H1 (cell line): ENCODE data around the gene AGRP. TPM values are rescaled to one million over a fixed set of nuclear protein-coding genes. Genes with fewer than 3 reads are reported as not detected.
A peak's percentile ranks its signal among the peaks of the same experiment; 100 is the strongest.

Source experiments
- CTCF ChIA-PET: fragments of 300-600 bp; sonication (Branson Sonifier 250); formaldehyde crosslinking; loops from one replicate; lab custom pipeline; 2021; ENCODE audit not compliant: partially characterized antibody; lab: Charles Lee
- POLR2A ChIA-PET: fragments of 300-600 bp; sonication (Branson Sonifier 250); formaldehyde crosslinking; loops from one replicate; lab custom pipeline; 2021; ENCODE audit warnings: inconsistent platforms; ENCODE audit not compliant: partially characterized antibody; lab: Charles Lee
- DNase-seq, 2 experiments: peaks; one replicate each; pipeline versions ENCODE4 v3.0.0 to v3.0.0-alpha.2; 2010 to 2022; ENCODE audit warnings: low spot score in 2 of 2, low read depth in 1 of 2, mixed read lengths in 1 of 2
- FAIRE-seq: peaks from 2 replicates; lab custom pipeline; 2011; peaks lifted over from hg19 to GRCh38; lab: Jason Lieb, UNC
- H2AFZ ChIP-seq: 2 replicates; pipeline ENCODE4 v1.8.1; 2012; ENCODE audit warnings: low read length, inconsistent platforms
- H2AK5ac ChIP-seq: 2 replicates; pipeline ENCODE4 v1.6.1; 2013; ENCODE audit warnings: low read depth, low read length
- H2BK120ac ChIP-seq: replicated peaks from 2 replicates; pipeline ENCODE3; 2013; ENCODE audit warnings: low read depth, low read length, inconsistent platforms
- H2BK12ac ChIP-seq: 2 replicates; pipeline ENCODE4 v1.6.1; 2013; ENCODE audit warnings: low read depth, low read length
- H2BK15ac ChIP-seq: 2 replicates; pipeline ENCODE4 v1.6.1; 2013; ENCODE audit warnings: low read length
- H2BK20ac ChIP-seq: 2 replicates; pipeline ENCODE4 v1.6.1; 2013; ENCODE audit warnings: low read length
- H2BK5ac ChIP-seq: 2 replicates; pipeline ENCODE4 v1.6.1; 2013; ENCODE audit warnings: low read depth, low read length
- H3K14ac ChIP-seq: 2 replicates; pipeline ENCODE4 v1.6.1; 2013; ENCODE audit warnings: inconsistent platforms; ENCODE audit not compliant: insufficient read length
- H3K18ac ChIP-seq: 2 replicates; pipeline ENCODE4 v1.6.1; 2013; ENCODE audit warnings: low read length; ENCODE audit errors: extremely low read depth
- H3K23ac ChIP-seq: 2 replicates; pipeline ENCODE4 v1.6.1; 2013; ENCODE audit warnings: inconsistent platforms; ENCODE audit not compliant: insufficient read length
- H3K23me2 ChIP-seq: 2 replicates; pipeline ENCODE4 v1.6.1; 2013; ENCODE audit warnings: low read depth, low read length
- H3K27ac ChIP-seq: 2 replicates; pipeline ENCODE4 v1.6.1; 2011; ENCODE audit warnings: low read depth, low read length, inconsistent platforms
- H3K27me3 ChIP-seq, 4 experiments: replicated peaks in 1 of 4; 1 replicate in 1 of 4; 2 replicates in 3 of 4; pipeline versions ENCODE4 v1.6.1 to v1.8.1; 2011 to 2013; ENCODE audit warnings: low read length in 3 of 4, mild to moderate bottlenecking in 3 of 4, inconsistent platforms in 2 of 4, mixed read lengths in 2 of 4, moderate library complexity in 1 of 4; ENCODE audit not compliant: control insufficient read depth in 3 of 4, insufficient read depth in 3 of 4; ENCODE audit errors: extremely low read depth in 1 of 4
- H3K36me3 ChIP-seq, 4 experiments: 2 replicates each; pipeline versions ENCODE4 v1.6.1 to v1.8.1; 2011 to 2013; ENCODE audit warnings: mild to moderate bottlenecking in 4 of 4, low read length in 3 of 4, moderate library complexity in 2 of 4, control low read depth in 1 of 4, inconsistent platforms in 1 of 4; ENCODE audit not compliant: insufficient read depth in 4 of 4, control insufficient read depth in 2 of 4
- H3K4ac ChIP-seq: replicated peaks from 2 replicates; pipeline ENCODE3; 2013; ENCODE audit warnings: low read length, low read depth, mixed read lengths, inconsistent platforms; ENCODE audit not compliant: insufficient read length
- H3K4me1 ChIP-seq, 4 experiments: replicated peaks in 1 of 4; 1 replicate in 1 of 4; 2 replicates in 3 of 4; pipeline versions ENCODE4 v1.6.1 to v1.8.1; 2011 to 2013; ENCODE audit warnings: low read length in 3 of 4, inconsistent platforms in 2 of 4, mixed read lengths in 1 of 4; ENCODE audit not compliant: insufficient read depth in 4 of 4, control insufficient read depth in 3 of 4
- H3K4me2 ChIP-seq, 2 experiments: 2 replicates each; pipeline versions ENCODE4 v1.6.1 to v1.8.1; 2011 to 2013; ENCODE audit warnings: low read depth in 2 of 2, low read length in 2 of 2, control low read depth in 1 of 2, inconsistent platforms in 1 of 2, mild to moderate bottlenecking in 1 of 2; ENCODE audit not compliant: insufficient read depth in 1 of 2
- H3K4me3 ChIP-seq, 4 experiments: fragments of 200-600, 300-600 bp in 1 of 4; sonication (generic), shearing (Covaris generic), sonication (Bioruptor Twin) in 1 of 4; 2 replicates each; pipeline versions ENCODE4 v1.5.1 to v1.8.1; 2011 to 2016; ENCODE audit warnings: low read length in 4 of 4, low read depth in 3 of 4, control low read depth in 2 of 4, inconsistent platforms in 2 of 4, mild to moderate bottlenecking in 2 of 4, mixed read lengths in 1 of 4, moderate library complexity in 1 of 4; ENCODE audit not compliant: insufficient read depth in 2 of 4; ENCODE audit errors: extremely low read depth in 1 of 4
- H3K56ac ChIP-seq: replicated peaks from 2 replicates; pipeline ENCODE3; 2013; ENCODE audit warnings: low read depth, mild to moderate bottlenecking, mixed read lengths, low read length, inconsistent platforms; ENCODE audit not compliant: insufficient read length
- H3K79me1 ChIP-seq: 2 replicates; pipeline ENCODE4 v1.6.1; 2013; ENCODE audit warnings: low read depth, low read length, control low read depth
- H3K79me2 ChIP-seq, 2 experiments: 2 replicates each; pipeline versions ENCODE4 v1.6.1 to v1.8.1; 2012 to 2013; ENCODE audit warnings: low read length in 2 of 2, mild to moderate bottlenecking in 2 of 2, inconsistent platforms in 1 of 2; ENCODE audit not compliant: insufficient read depth in 2 of 2, control insufficient read depth in 1 of 2
- H3K9ac ChIP-seq, 4 experiments: replicated peaks in 1 of 4; 1 replicate in 1 of 4; 2 replicates in 3 of 4; pipeline versions ENCODE4 v1.6.1 to v1.8.1; 2011 to 2013; ENCODE audit warnings: low read depth in 3 of 4, low read length in 3 of 4, control low read depth in 2 of 4, mild to moderate bottlenecking in 2 of 4, moderate library complexity in 2 of 4, inconsistent platforms in 1 of 4; ENCODE audit errors: extremely low read depth in 1 of 4
- H3K9me3 ChIP-seq, 2 experiments: 2 replicates each; pipeline versions ENCODE4 v1.6.1 to v1.8.1; 2012 to 2013; ENCODE audit warnings: mild to moderate bottlenecking in 2 of 2, moderate library complexity in 2 of 2, control low read depth in 1 of 2, inconsistent platforms in 1 of 2, low read depth in 1 of 2, low read length in 1 of 2, mixed read lengths in 1 of 2; ENCODE audit not compliant: insufficient read depth in 2 of 2
- H4K20me1 ChIP-seq, 2 experiments: replicated peaks in 1 of 2; 2 replicates each; pipeline versions ENCODE3 to v1.8.1; 2011 to 2013; ENCODE audit warnings: inconsistent platforms in 2 of 2, low read length in 2 of 2, mild to moderate bottlenecking in 1 of 2; ENCODE audit not compliant: insufficient read depth in 2 of 2, control insufficient read depth in 1 of 2
- H4K5ac ChIP-seq: 2 replicates; pipeline ENCODE4 v1.6.1; 2013; ENCODE audit warnings: low read length, low read depth, mixed read lengths, inconsistent platforms; ENCODE audit not compliant: insufficient read length
- H4K8ac ChIP-seq: 2 replicates; pipeline ENCODE4 v1.8.0; 2013; ENCODE audit warnings: mild to moderate bottlenecking, moderate library complexity, low read length, inconsistent platforms; ENCODE audit not compliant: insufficient read depth; ENCODE audit errors: extremely low read depth
- H4K91ac ChIP-seq: replicated peaks from 2 replicates; pipeline ENCODE3; 2013; ENCODE audit warnings: low read length, mixed read lengths, inconsistent platforms; ENCODE audit not compliant: insufficient read length
- CTCF ChIP-seq, 3 experiments: IDR thresholded peaks; 1 replicate in 2 of 3; 2 replicates in 1 of 3; pipeline versions ENCODE4 v1.5.1 to v1.6.1; 2011; ENCODE audit warnings: low read length in 3 of 3, mild to moderate bottlenecking in 3 of 3, inconsistent platforms in 2 of 3, low read depth in 1 of 3, moderate library complexity in 1 of 3; ENCODE audit not compliant: insufficient read depth in 1 of 3; ENCODE audit errors: control extremely low read depth in 1 of 3
- EGR1 ChIP-seq: IDR thresholded peaks from 2 replicates; pipeline ENCODE4 v1.6.1; 2011; ENCODE audit warnings: low read depth, low read length, borderline replicate concordance
- RAD21 ChIP-seq, 2 experiments: IDR thresholded peaks in 1 of 2; conservative IDR thresholded peaks in 1 of 2; 2 replicates each; pipeline ENCODE4 v1.6.1; 2011; ENCODE audit warnings: low read depth in 2 of 2, low read length in 2 of 2, improper control_type of control experiment in 1 of 2, inconsistent platforms in 1 of 2, mild to moderate bottlenecking in 1 of 2, moderate library complexity in 1 of 2
- WGBS, 2 experiments: shearing (Covaris generic) in 1 of 2; methylation state at CpG; one replicate each; pipeline versions ENCODE4 v1.1.6 to v1.1.7; 2013 to 2015; ENCODE audit warnings: low lambda C conversion rate in 2 of 2, mixed read lengths in 2 of 2, inconsistent platforms in 1 of 2, low coverage in 1 of 2, missing lambda C conversion rate in 1 of 2; ENCODE audit not compliant: insufficient replicate concordance in 2 of 2, insufficient coverage in 1 of 2, insufficient read length in 1 of 2; ENCODE audit errors: extremely low coverage in 1 of 2, missing lambda C conversion rate in 1 of 2; 5-methylcytosine and 5-hydroxymethylcytosine counted together
- polyA plus RNA-seq, 7 experiments: library from polyadenylated mRNA; depleted of rRNA in 3 of 7; stranded (reverse) in 5 of 7; unstranded in 2 of 7; fragments of >200 nt in 5 of 7; fragments of 200-250 nt in 2 of 7; gene quantifications; 1 replicate in 5 of 7; 2 replicates in 1 of 7; 4 replicates in 1 of 7; pipeline versions ENCODE4 v1.2.1 to v1.2.3, GENCODE V29; 2011 to 2013; ENCODE audit warnings: missing spikeins in 2 of 7, mixed read lengths in 2 of 7
- total RNA-seq: library from RNA; stranded (reverse); fragmentation: NEBNext Ultra II Directional; extraction: Animal tissue kit (Norgen Biotek cat#: 25700); gene quantifications from 2 replicates; pipeline ENCODE4 v1.2.1, GENCODE V29; 2021

Gene AGRP
- total and polyA plus RNA-seq, 2 of the 8 experiments (the other 6 are each of a cell fraction or from before 2014, with no cell fraction given), result not detected

GRCh38 chr16:67444259-67445125 lies 38.9 kb downstream of the AGRP start:
- Histone ChIP-seq H3K27me3 (no peaks in the 10 kb centered on the region), H3K23me2 (no peaks in the 10 kb centered on the region), H2BK5ac (peak overlapping the region; percentile 18; the same call in 1 of the 2 replicates), H2AFZ (no peak overlapping the region), H4K5ac (no peak overlapping the region), H3K4me2 (no peak overlapping the region), H3K23ac (no peak overlapping the region), H3K56ac (no peak overlapping the region), H2AK5ac (peak overlapping the region; percentile 82; the same call in 1 of the 2 replicates), H2BK15ac (0 out of 2 replicates have a peak overlapping the region, but pooled peaks have one; percentile 46), H3K14ac (no peak overlapping the region), H4K20me1 (peaks cover 2 to 6% of the 10 kb centered on the region in 2 experiments), H4K8ac (peak overlapping the region; percentile 58; the same call in 1 of the 2 replicates), H3K79me1 (no peaks in the 10 kb centered on the region; the same call in none of the 2 replicates), H4K91ac (no peak overlapping the region), H2BK20ac (no peak overlapping the region), H2BK12ac (peak overlapping the region; percentile 50; the same call in 1 of the 2 replicates), H3K4ac (no peak overlapping the region), H3K27ac (no peak overlapping the region), H3K18ac (no peak overlapping the region), H3K9ac (no peak overlapping the region), H2BK120ac (no peak overlapping the region), H3K36me3 (no peaks in the 10 kb centered on the region; a peak in 1 of 8 replicates), H3K79me2 (no peaks in the 10 kb centered on the region), H3K4me3 (no peak overlapping the region), H3K9me3 (peaks cover 0 to 4% of the 10 kb centered on the region in 2 experiments; a peak in 1 of 4 replicates), H3K4me1 (peaks cover 0 to 8% (median 4%) of the 10 kb centered on the region in 4 experiments; a peak in 5 of 7 replicates)
- ChIA-PET POLR2A (interaction anchor here (0.6 to 8.5 kb wide), 7 partner anchors 11 to 175 kb away, joined by 3 to 67 read pairs (median 3); partner anchors contain the start of gene HSD11B2), CTCF (interaction anchor here (0.6 to 28.6 kb wide), 33 partner anchors 0 to 1367 kb away, joined by 3 to 683 read pairs (median 5); partner anchors contain the start of genes ATP6V0D1, HSD11B2, TPPP3 and ZDHHC1)
- WGBS, 2 experiments, result 74% methylated on average over 22 of the region's 22 CpGs; no CpG with 5 or more reads in 1 of the 2 experiments
- TF ChIP-seq RAD21 (IDR thresholded peaks at IDR 0.05 in 1 of 2, conservative IDR thresholded peaks at IDR 0.05 in 1 of 2; ENCODE audit: low read depth in 2 of 2, low read length in 2 of 2) (peak; percentile 20 to 49; a peak in 3 of 4 replicates), EGR1 (no peak), CTCF (IDR thresholded peaks at IDR 0.05; ENCODE audit: control extremely low read depth in 1 of 3, insufficient read depth in 1 of 3, low read depth in 1 of 3, low read length in 3 of 3) (peak; percentile 47 to 50 (median 49))
- DNase-seq (no peak), FAIRE-seq (no peak)
